HG03135 (cell line): ENCODE data around the gene LRMDA.

Experiments used
- ATAC-seq: cut with Tn5 transposase; IDR thresholded peaks from one replicate; pipeline ENCODE4 v1.9.1; 2021; ENCODE audit warnings: mild to moderate bottlenecking, moderate library complexity; ENCODE audit not compliant: unreplicated experiment

Gene LRMDA

GRCh38 chr10:76268530-76268929 lies 837.1 kb downstream of the LRMDA start:
- ATAC-seq: no peak

DNA sequence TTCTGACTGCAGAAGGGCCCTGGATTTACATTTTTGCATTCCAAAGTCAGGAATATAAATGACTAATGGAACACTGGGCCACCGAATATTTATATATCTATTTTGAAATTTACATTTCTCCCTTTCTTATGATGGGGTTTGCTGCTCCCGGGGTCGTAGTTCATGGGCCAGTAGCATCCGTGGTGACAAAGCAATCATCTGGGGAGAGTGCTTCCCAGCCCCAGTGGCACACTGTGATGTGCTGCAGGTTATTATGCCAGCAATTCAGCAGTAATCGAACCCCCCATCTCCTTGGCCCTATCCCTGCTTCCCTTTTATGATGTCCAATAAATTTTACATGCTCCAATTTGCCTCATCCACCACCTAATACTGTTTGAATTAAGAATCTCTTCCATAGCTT lies 837.5 kb downstream of the LRMDA start:
- no peak for ATAC-seq

DNA sequence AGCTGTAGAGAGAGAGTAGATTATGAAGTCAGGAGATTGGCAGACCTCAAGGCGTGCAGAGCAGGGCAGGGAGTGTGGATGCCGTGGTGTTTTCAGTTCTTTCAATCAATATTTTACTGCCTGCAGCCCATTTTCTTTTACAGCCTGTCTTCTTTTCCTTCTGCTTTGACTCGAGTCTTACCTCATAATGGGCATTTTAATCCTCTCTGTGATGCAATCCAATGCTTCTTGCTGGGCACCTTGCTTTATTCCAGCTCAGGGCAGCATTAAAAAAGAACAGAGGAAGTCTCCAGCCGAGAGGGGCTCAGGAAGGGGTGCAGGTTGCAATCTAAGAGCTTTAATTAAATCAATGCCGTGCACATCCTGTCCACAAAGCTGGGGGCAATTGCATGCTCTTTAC lies 839.0 kb downstream of the LRMDA start:
- no peak for ATAC-seq

GRCh38 chr10:76274933-76275332 lies 843.5 kb downstream of the LRMDA start:
- no peak for ATAC-seq

DNA sequence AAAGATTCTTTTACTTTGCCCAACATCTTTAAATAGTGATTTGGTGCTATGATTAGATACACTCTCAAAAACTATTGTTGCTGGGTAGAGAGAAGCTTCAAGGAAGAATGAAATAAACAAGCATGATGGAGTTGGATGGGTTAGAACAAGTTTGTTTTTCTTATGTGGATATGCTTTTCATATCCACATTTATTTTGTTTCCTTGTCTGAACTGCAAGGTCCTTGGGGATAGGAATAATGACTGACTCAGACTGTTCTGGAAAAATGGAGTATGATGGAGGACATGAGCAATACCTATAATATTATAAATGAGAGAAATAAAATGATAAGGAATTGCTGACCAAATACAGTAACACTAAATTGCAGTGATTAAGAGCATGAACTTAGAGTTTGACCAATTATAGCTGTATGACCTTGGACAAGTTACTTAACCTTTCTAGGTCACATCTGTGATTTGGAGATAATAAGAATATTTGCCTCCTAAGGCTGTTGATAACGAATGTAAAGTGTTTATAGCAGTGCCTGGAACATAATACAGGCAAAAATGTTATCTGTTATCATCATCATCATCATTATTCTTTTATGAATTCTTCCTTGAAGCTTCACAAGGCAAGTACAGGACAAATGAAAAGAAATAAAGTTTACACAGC lies 847.5 kb downstream of the LRMDA start:
- ATAC-seq: no peak

- no peak for ATAC-seq
Observed at GRCh38 chr10:76281659-76282058, 850.2 kb downstream of the LRMDA start.

- no peak for ATAC-seq
Observed at GRCh38 chr10:76282061-76283025, 850.9 kb downstream of the LRMDA start.

GRCh38 chr10:76284351-76284750 lies 852.9 kb downstream of the LRMDA start:
- ATAC-seq: no peak

DNA sequence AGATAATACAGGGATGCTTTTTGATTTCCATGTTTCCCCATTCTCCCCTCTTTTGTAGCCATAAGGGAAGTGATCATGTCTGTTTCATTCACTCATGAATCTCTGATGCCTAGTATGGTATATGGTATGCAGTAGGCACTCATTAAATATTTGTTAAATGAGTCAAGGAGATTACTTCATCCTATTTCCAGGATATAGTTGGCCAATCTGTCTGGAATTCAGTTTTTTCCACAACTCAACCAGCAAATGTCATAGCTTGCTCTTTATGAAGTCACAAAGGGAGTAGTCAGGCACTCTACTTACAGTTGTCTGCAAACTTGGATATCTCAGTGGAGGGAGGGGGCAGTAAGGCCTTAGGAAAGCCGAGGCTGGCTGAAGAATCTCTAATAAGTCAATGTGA lies 853.6 kb downstream of the LRMDA start:
- ATAC-seq: no peak

- ATAC-seq: no peak
Observed at GRCh38 chr10:76285515-76285914, 854.1 kb downstream of the LRMDA start.

DNA sequence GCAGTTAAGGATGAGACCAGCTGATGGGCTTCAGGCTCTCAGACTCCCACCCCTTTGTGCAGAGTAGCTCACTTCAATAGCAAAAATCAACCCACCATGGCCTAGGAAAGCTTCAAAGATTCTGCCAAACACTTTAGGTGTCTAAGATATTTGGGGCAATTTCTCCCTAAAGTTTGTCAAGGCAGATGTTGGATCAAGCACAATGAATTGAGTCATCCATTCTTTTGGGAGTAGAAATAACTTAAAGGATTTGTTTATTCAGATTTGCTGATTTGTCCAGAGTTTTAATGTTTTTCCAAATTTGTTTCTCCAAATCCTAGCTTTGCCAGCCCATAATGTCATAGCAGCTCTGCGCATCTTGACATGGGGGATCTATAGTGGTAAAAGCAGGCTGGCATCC lies 855.1 kb downstream of the LRMDA start:
- no peak for ATAC-seq

- no peak for ATAC-seq
Observed at GRCh38 chr10:76287856-76288255, 856.4 kb downstream of the LRMDA start.

DNA sequence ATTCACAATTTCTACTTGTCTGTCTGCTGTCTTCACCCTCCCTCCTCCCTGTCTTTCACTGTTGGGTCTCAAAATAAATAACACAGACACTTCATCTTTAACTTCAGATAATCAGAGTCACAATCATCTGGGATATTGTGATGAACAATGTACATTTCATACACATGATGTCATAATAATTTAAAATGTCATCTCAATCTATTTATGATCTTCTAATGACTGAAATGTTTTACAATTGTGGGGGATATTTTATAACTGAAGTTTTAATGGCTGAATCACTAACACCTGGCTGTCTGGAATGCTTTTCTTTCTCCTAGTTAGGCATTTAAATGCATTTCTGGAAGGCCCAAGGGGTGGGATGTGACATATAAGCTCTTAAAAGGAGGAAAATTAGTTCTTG lies 859.8 kb downstream of the LRMDA start:
- no peak for ATAC-seq

GRCh38 chr10:76291885-76292284 lies 860.5 kb downstream of the LRMDA start:
- ATAC-seq: no peak

DNA sequence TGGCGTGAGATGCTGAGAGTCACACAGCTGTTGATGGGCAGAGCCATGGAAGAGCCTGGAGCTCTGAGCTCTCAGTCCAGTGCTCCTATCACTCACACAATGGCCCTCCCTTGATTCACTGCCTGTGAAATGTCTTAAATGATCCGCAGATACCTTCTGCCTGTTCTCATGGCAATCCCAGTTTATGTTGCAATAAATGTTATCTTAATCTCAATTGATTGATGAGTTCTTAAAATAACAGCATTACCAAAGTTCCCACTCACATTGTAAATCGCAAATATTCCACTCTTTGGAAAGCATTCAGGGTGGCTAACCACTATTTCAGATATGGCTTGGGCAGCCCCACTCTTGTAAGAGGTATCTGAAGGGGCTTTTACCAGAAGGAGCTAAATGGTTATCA lies 865.5 kb downstream of the LRMDA start:
- no peak for ATAC-seq

DNA sequence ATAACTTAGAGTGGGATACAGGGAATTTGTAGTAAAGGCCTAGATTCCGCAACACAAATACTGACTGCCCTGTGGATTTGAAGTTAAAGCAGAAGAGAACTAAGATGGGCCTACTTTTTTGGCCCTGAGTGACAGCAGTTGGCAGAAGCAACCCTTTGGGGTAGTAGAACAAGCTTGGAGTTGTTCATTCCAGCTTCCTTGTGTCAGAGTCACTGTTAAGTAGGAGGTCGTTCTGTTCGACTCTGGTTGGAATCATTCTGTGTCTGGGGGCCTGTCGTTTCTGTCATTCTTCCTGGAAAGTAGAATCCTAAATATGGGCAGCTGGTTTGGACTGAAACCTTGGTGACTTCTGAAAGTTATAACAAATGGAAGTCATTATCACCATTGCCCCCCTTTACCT lies 865.9 kb downstream of the LRMDA start:
- no peak for ATAC-seq

- no peak for ATAC-seq
Observed at GRCh38 chr10:76297780-76298281, 866.4 kb downstream of the LRMDA start.

DNA sequence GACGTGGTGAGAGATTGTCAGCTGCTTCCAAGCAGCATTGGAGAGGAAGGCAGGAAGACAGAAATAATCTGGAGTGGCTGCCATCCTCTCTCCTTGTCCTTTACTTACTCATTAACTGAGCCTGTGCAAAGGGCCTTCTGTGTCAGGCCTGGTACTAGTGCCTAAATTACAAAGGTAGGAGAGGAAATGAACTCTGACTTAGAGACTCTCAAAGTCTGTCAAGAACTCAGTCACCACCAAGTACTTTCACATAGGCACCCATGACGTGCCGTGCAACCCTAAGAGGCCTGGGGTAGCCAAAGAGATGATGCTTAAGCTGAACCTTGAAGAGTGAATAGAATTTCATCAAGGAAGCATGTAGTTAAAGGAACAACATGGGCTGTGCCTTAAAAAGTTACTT lies 866.9 kb downstream of the LRMDA start:
- ATAC-seq: no peak

DNA sequence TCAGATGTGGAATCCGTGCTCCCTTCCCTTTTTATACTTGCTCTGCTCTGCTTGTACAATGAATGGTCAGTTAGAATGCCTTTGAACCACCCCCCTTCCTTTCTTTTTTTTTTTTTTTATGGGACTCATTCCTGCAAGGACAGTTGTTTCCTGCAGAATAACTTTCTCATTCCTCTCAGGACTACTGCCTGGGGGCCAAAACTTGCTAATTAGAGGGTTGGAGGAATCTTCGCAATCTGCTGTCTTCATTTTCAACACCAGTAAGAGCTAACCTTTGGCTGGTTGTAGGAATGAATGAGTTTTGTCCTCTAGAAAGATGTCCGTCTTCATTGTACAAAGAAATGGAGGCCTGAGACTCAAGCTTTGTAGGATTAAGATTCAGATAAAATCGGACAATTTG lies 868.1 kb downstream of the LRMDA start:
- ATAC-seq: no peak

DNA sequence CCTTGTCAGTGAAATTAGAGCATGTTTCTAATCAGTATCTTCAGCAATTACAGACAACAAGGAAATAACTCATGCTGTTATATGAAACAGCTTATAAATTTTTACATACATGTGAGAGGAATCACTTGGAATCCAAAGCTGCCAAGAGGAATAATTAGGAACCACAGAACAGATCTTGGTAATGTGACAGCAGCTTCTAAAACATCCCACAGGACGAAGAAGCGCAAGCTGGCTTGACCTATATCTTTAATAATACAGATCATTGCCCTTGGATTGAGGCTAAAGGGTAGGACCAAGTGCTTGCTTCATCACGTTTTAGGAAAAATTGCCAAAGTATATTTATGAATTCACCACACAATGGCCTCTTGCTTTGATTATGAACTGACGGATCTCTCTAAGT lies 869.8 kb downstream of the LRMDA start:
- no peak for ATAC-seq

DNA sequence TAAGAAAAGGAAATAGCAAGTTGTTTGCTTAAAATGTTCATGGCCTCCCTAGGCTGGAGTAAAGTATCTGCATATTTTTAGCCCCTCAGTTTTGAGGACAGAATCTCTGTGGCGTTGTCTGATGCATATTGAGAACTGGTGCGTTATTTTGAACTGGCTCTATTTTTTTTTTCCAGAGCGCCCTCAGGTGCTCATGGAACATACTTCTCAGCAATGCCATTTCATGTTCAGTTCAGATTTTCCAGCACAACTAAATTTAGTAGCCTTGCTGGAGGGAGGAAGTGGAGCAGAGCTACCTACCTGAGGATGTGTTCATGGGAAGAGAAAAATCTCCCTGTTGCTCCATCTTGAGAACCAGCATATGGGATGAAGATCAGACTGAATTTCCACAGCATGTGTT lies 870.5 kb downstream of the LRMDA start:
- ATAC-seq: no peak

GRCh38 chr10:76302481-76302880 lies 871.1 kb downstream of the LRMDA start:
- no peak for ATAC-seq
